GM03348 (cell line): ENCODE measurements around the gene PTP4A2.

Experiments
- DNase-seq: peaks from one replicate; pipeline ENCODE4 v3.0.0; 2012; ENCODE audit warnings: low spot score

The PTP4A2 gene

GRCh38 chr1:31859719-31860118 is 78.4 kb downstream of the PTP4A2 start:
- no peak for DNase-seq

GRCh38 chr1:31859044-31859443 is 79.1 kb downstream of the PTP4A2 start:
- DNase-seq: no peak

GRCh38 chr1:31857863-31858262 is 80.3 kb downstream of the PTP4A2 start:
- no peak for DNase-seq
